Measurements from ENCODE around the gene LANCL1.

GRCh38 chr2:210458395-210458794 lies 18.2 kb downstream of the LANCL1 start:
- no peak for TF ChIP-seq CTCF (IDR thresholded peaks at IDR 0.05)
- TF ChIP-seq POLR2A (IDR thresholded peaks at IDR 0.05): no peak
